Activated T-cell treated with anti-CD3 and anti-CD28 coated beads for 4 hours (primary cell): Measurements from ENCODE around the gene MOB3B.
"Not testable (repeated sequence)": the region's sequence is repeated elsewhere in the genome, so short reads cannot be mapped to it uniquely, and the experiment has no call there.

Experiments used
- DNase-seq: peaks from one replicate; pipeline ENCODE4 v3.0.0-alpha.2; 2020

The MOB3B gene

GRCh38 chr9:27441741-27442070 is 87.9 kb downstream of the MOB3B start:
- DNase-seq = no peak

- no peak for DNase-seq
Observed at GRCh38 chr9:27440888-27441740, 88.5 kb downstream of the MOB3B start.

GRCh38 chr9:27438522-27438921 is 91.1 kb downstream of the MOB3B start:
- no peak for DNase-seq

GRCh38 chr9:27437652-27438373 is 91.8 kb downstream of the MOB3B start:
- DNase-seq = no peak

GRCh38 chr9:27436234-27436633 is 93.4 kb downstream of the MOB3B start:
- DNase-seq = no peak

GRCh38 chr9:27433631-27434325 is 95.8 kb downstream of the MOB3B start:
- no peak for DNase-seq

- no peak for DNase-seq
Observed at GRCh38 chr9:27432308-27432707, 97.3 kb downstream of the MOB3B start.

GRCh38 chr9:27431543-27432147 is 98.0 kb downstream of the MOB3B start:
- no peak for DNase-seq

- no peak for DNase-seq
Observed at GRCh38 chr9:27430750-27431535, 98.7 kb downstream of the MOB3B start.

- DNase-seq = no peak
Observed at GRCh38 chr9:27429917-27430316, 99.7 kb downstream of the MOB3B start.

GRCh38 chr9:27429436-27429835 is 100.2 kb downstream of the MOB3B start:
- no peak for DNase-seq

- DNase-seq = no peak
Observed at GRCh38 chr9:27428551-27428950, 101.1 kb downstream of the MOB3B start.

- DNase-seq = no peak
Observed at GRCh38 chr9:27427272-27427643, 102.4 kb downstream of the MOB3B start.

- no peak for DNase-seq
Observed at GRCh38 chr9:27426511-27427271, 102.9 kb downstream of the MOB3B start.

- DNase-seq = no peak
Observed at GRCh38 chr9:27425827-27426510, 103.6 kb downstream of the MOB3B start.

- DNase-seq = no peak
Observed at GRCh38 chr9:27423915-27424710, 105.5 kb downstream of the MOB3B start.

GRCh38 chr9:27422279-27422834 is 107.3 kb downstream of the MOB3B start:
- no peak for DNase-seq

GRCh38 chr9:27421577-27421976 is 108.0 kb downstream of the MOB3B start:
- no peak for DNase-seq

- not testable (repeated sequence) for DNase-seq
Observed at GRCh38 chr9:27419558-27419957, 110.1 kb downstream of the MOB3B start.

GRCh38 chr9:27414220-27414761 is 115.3 kb downstream of the MOB3B start:
- DNase-seq = no peak
